K562 treated with DMSO at 1 percent for 4 hours (cell line): ENCODE measurements around the gene SCNN1A. TPM values are rescaled to one million over a fixed set of nuclear protein-coding genes. Genes with fewer than 3 reads are reported as not detected.

ENCODE experiments used
- total RNA-seq: library from RNA; unstranded; fragments of 300-600 nt; gene quantifications from 2 replicates; pipeline ENCODE4 v1.2.3, GENCODE V29; 2022; ENCODE audit not compliant: insufficient read depth

Gene SCNN1A
- not detected in 2 replicates for total RNA-seq

GRCh38 chr12:6375269-6376078, at the start of gene SCNN1A:
Gene SCNN1A, minus strand, starts transcription at chr12:6375563. Its CDS starts 780 bp downstream, at chr12:6374783.

GRCh38 chr12:6383572-6384498, 8.5 kb upstream of the SCNN1A start, which contains the start of gene LTBR:
Gene LTBR, plus strand, starts transcription at chr12:6384162. Its CDS starts 197 bp downstream, at chr12:6384359.

GRCh38 chr12:6341417-6342139, 33.8 kb downstream of the SCNN1A start, which contains the start of gene TNFRSF1A:
Gene TNFRSF1A, minus strand, starts transcription at chr12:6342076. Its CDS starts 262 bp downstream, at chr12:6341814.

Other genes starting within 250 kb of the SCNN1A start
- 2.3 TPM in 1 of 2 replicates, not detected in the other for gene CD9, start 175.2 kb downstream of the SCNN1A start, total RNA-seq
- gene PLEKHG6, start 64.9 kb downstream of the SCNN1A start, total RNA-seq: not detected in 2 replicates
- 22.5 and 28.6 TPM in 2 replicates for gene TNFRSF1A, start 33.5 kb downstream of the SCNN1A start, total RNA-seq
- 55.5 and 80.1 TPM in 2 replicates for gene LTBR, start 8.6 kb upstream of the SCNN1A start, total RNA-seq
- not detected in 2 replicates for gene CD27, start 69.4 kb upstream of the SCNN1A start, total RNA-seq
- gene TAPBPL, start 76.5 kb upstream of the SCNN1A start, total RNA-seq: 4.2 and 6.5 TPM in 2 replicates
- gene VAMP1, start 95.1 kb upstream of the SCNN1A start, total RNA-seq: 7.0 and 7.9 TPM in 2 replicates
- 77.4 and 89.7 TPM in 2 replicates for gene MRPL51, start 117.7 kb upstream of the SCNN1A start, total RNA-seq
- gene NCAPD2, start 118.5 kb upstream of the SCNN1A start, total RNA-seq: 70.8 and 73.8 TPM in 2 replicates
- gene GAPDH, start 159.0 kb upstream of the SCNN1A start, total RNA-seq: 2,497 and 2,516 TPM in 2 replicates
- gene IFFO1, start 180.5 kb upstream of the SCNN1A start, total RNA-seq: 0.48 TPM in 1 of 2 replicates, not detected in the other
- gene NOP2, start 192.7 kb upstream of the SCNN1A start, total RNA-seq: 12.4 and 24.6 TPM in 2 replicates
- gene CHD4, start 231.8 kb upstream of the SCNN1A start, total RNA-seq: 215 and 222 TPM in 2 replicates